GM12878 (cell line): Measurements from ENCODE around the gene C1QTNF9B. TPM values are rescaled to one million over a fixed set of nuclear protein-coding genes. Genes with fewer than 3 reads are reported as not detected.

Experiments used
- ATAC-seq: fragments of 200-7000 bp; cut with Tn5 transposase; 3 replicates; pipeline ENCODE4 v1.9.1; 2020; ENCODE audit warnings: mild to moderate bottlenecking, moderate library complexity
- BruUV-seq: library from RNA; stranded (reverse); fragments of 400-500 nt; replicated peaks from 2 replicates; lab custom pipeline; 2021; lab: Mats Ljungman, UMichigan
- CTCF ChIA-PET: fragments of 300-600 bp; sonication (Branson Sonifier 250); formaldehyde crosslinking; extraction: SDS; loops from one replicate; lab custom pipeline; 2021; ENCODE audit warnings: inconsistent platforms; lab: Yijun Ruan, JAX
- POLR2A ChIA-PET: fragments of 350-600 bp; formaldehyde crosslinking; extraction: SDS; loops from one replicate; lab custom pipeline; 2021; ENCODE audit warnings: inconsistent platforms; lab: Charles Lee
- RAD21 ChIA-PET: fragments of 300-600 bp; sonication (Branson Sonifier 250); formaldehyde crosslinking; loops from one replicate; lab custom pipeline; 2023; ENCODE audit warnings: antibody characterized with exemption; ENCODE audit not compliant: unreplicated experiment; lab: Charles Lee
- SMC1A ChIA-PET: fragments of 300-600 bp; sonication (Branson Sonifier 250); formaldehyde crosslinking; loops from one replicate; lab custom pipeline; 2023; ENCODE audit not compliant: unreplicated experiment, uncharacterized antibody; lab: Charles Lee
- DNase-seq: peaks from one replicate; pipeline ENCODE4 v3.0.0-alpha.2; 2011; ENCODE audit warnings: low read depth, low spot score
- FAIRE-seq: peaks from 3 replicates; lab custom pipeline; 2011; peaks lifted over from hg19 to GRCh38; lab: Jason Lieb, UNC
- H2AFZ ChIP-seq: 2 replicates; pipeline ENCODE4 v1.6.0; 2011; ENCODE audit warnings: low read depth, low read length, control low read depth; ENCODE audit not compliant: control insufficient read depth
- H3K27ac ChIP-seq: 2 replicates; pipeline ENCODE4 v1.5.1; 2011; ENCODE audit warnings: control low read depth; ENCODE audit not compliant: control insufficient read depth, insufficient read depth
- H3K27me3 ChIP-seq, 2 experiments: replicated peaks in 1 of 2; 2 replicates each; pipeline versions ENCODE4 v1.6.0 to v1.6.1; 2011; ENCODE audit warnings: low read length in 1 of 2; ENCODE audit not compliant: control insufficient read depth in 2 of 2, insufficient read depth in 2 of 2
- H3K36me3 ChIP-seq, 2 experiments: 2 replicates each; pipeline ENCODE4 v1.5.1; 2011; ENCODE audit warnings: low read length in 1 of 2; ENCODE audit not compliant: control insufficient read depth in 2 of 2, insufficient read depth in 2 of 2
- H3K4me1 ChIP-seq: 2 replicates; pipeline ENCODE4 v1.6.1; 2011; ENCODE audit warnings: mild to moderate bottlenecking, low read length, moderate library complexity, mixed read lengths; ENCODE audit not compliant: control insufficient read depth, insufficient read depth
- H3K4me2 ChIP-seq: 2 replicates; pipeline ENCODE4 v1.6.0; 2011; ENCODE audit warnings: control low read depth; ENCODE audit not compliant: control insufficient read depth, insufficient read depth
- H3K4me3 ChIP-seq: fragments of 200-600 bp; sonication (generic); 2 replicates; pipeline ENCODE4 v1.5.1; 2016
- H3K79me2 ChIP-seq: 2 replicates; pipeline ENCODE4 v1.6.0; 2011; ENCODE audit warnings: low read length; ENCODE audit not compliant: control insufficient read depth, insufficient read depth
- H3K9ac ChIP-seq: 2 replicates; pipeline ENCODE4 v1.8.0; 2011; ENCODE audit warnings: low read length, control low read depth, mixed read lengths; ENCODE audit not compliant: control insufficient read depth, insufficient read depth
- H3K9me3 ChIP-seq: replicated peaks from 3 replicates; pipeline ENCODE4 v1.5.1; 2011; ENCODE audit warnings: mild to moderate bottlenecking, low read length; ENCODE audit not compliant: control insufficient read depth, insufficient read depth
- H4K20me1 ChIP-seq: 2 replicates; pipeline ENCODE4 v1.6.0; 2011; ENCODE audit not compliant: control insufficient read depth, insufficient read depth
- RAD21 ChIP-seq: IDR thresholded peaks from 2 replicates; pipeline ENCODE4 v1.6.1; 2011; ENCODE audit warnings: mild to moderate bottlenecking, low read depth, low read length, moderate library complexity; ENCODE audit not compliant: insufficient read depth
- SMC3 ChIP-seq: IDR thresholded peaks from 2 replicates; pipeline ENCODE4 v1.6.1; 2011; ENCODE audit warnings: low read length, improper control_type of control experiment, borderline replicate concordance
- SPI1 ChIP-seq: IDR thresholded peaks from 2 replicates; pipeline ENCODE4 v1.6.1; 2011; ENCODE audit warnings: low read depth, mild to moderate bottlenecking, low read length, moderate library complexity, borderline replicate concordance; ENCODE audit not compliant: insufficient read depth
- WGBS: methylation state at CpG from one replicate; pipeline ENCODE4 v1.1.6; 2016; ENCODE audit warnings: low lambda C conversion rate; ENCODE audit not compliant: insufficient replicate concordance, insufficient coverage; ENCODE audit errors: missing lambda C conversion rate; 5-methylcytosine and 5-hydroxymethylcytosine counted together
- in situ Hi-C: fragments of 300-500 bp; cut with MboI; formaldehyde crosslinking; loops from 9 replicates; pipeline ENCODE4 v1.14.3; 2018; ENCODE audit warnings: mixed read lengths
- intact Hi-C: fragments of 100-400 bp; cut with micrococcal nuclease; formaldehyde crosslinking; loops from one replicate; pipeline ENCODE4 v1.14.2; 2022; ENCODE audit not compliant: unreplicated experiment
- polyA plus RNA-seq, 11 experiments: library from polyadenylated mRNA; depleted of rRNA in 4 of 11; unstranded in 6 of 11; stranded (reverse) in 5 of 11; fragments of >200 nt; fragmentation: Nextera tagmentation in 4 of 11; fragmentation: Illumina TruSeq in 1 of 11; extraction: Ambion mirVana in 4 of 11; extraction: Trizol in 1 of 11; gene quantifications; 1 replicate in 1 of 11; 2 replicates in 10 of 11; pipeline versions ENCODE4 v1.2.1 to v1.2.3, GENCODE V29; 2011 to 2016; ENCODE audit warnings: inconsistent platforms in 2 of 11, missing spikeins in 2 of 11, low read depth in 1 of 11
- total RNA-seq, 4 experiments: library from RNA; depleted of rRNA in 3 of 4; stranded (reverse); fragments of >200 nt in 3 of 4; fragmentation: Illumina TruSeq in 1 of 4; extraction: Trizol in 1 of 4; gene quantifications; 2 replicates each; pipeline versions ENCODE4 v1.2.1 to v1.2.3, GENCODE V29; 2013 to 2021
- TF ChIP-seq, protein P1 (sequence below), 3 experiments: IDR thresholded peaks in 2 of 3; conservative IDR thresholded peaks in 1 of 3; 2 replicates each; pipeline ENCODE4 v1.5.1; 2011; ENCODE audit warnings: low read depth in 3 of 3, low read length in 3 of 3, mild to moderate bottlenecking in 3 of 3, control low read depth in 2 of 3, moderate library complexity in 2 of 3, inconsistent platforms in 1 of 3, mixed read lengths in 1 of 3; ENCODE audit not compliant: control insufficient read depth in 2 of 3, insufficient read depth in 1 of 3; ENCODE audit errors: extremely low read depth in 1 of 3
- TF ChIP-seq, protein P2 (sequence below): fragments of 450-650 bp; IDR thresholded peaks from 2 replicates; pipeline ENCODE4 v1.6.1; 2017; ENCODE audit warnings: borderline replicate concordance

C1QTNF9B gene
- total and polyA plus RNA-seq, 10 of the 15 experiments (the other 5 are each of a cell fraction or from before 2014, with no cell fraction given): 0.10 to 0.48 (median 0.32) TPM; not detected in 6

GRCh38 chr13:23876265-23876664 is 21.0 kb downstream of the C1QTNF9B start:
- ChIA-PET SMC1A (interaction anchor here (0.9 to 1.9 kb wide), 4 partner anchors 12 to 353 kb away, joined by 3 to 6 read pairs (median 5); partner anchors contain the start of gene MIPEP), RAD21 (interaction anchor here (1.5 kb wide), 1 partner anchor 12 kb away, joined by 4 read pairs; no protein-coding TSS in a partner anchor), POLR2A (no interaction called here), CTCF (interaction anchor here (0.6 to 2.4 kb wide), 3 partner anchors 14 to 269 kb away, joined by 3 to 9 read pairs (median 9); no protein-coding TSS in a partner anchor)
- Histone ChIP-seq H3K27ac (no peak overlapping the region), H3K4me3 (no peak overlapping the region), H2AFZ (no peak overlapping the region), H3K4me2 (no peak overlapping the region), H3K79me2 (no peaks in the 10 kb centered on the region), H4K20me1 (no peaks in the 10 kb centered on the region), H3K27me3 (no peaks in the 10 kb centered on the region), H3K9ac (no peak overlapping the region), H3K9me3 (no peaks in the 10 kb centered on the region), H3K4me1 (peaks cover 2% of the 10 kb centered on the region), H3K36me3 (peaks cover 0 to 3% of the 10 kb centered on the region in 2 experiments; a peak in 2 of 4 replicates)
- in situ Hi-C loops (no loop called here), intact Hi-C loops (loop anchor here (1.0 kb wide), 1 partner anchor 344 kb away; no protein-coding TSS in a partner anchor)
- DNase-seq (no peak), ATAC-seq (peak; percentile 95), FAIRE-seq (no peak)
- peak; percentile 39; the same call in 1 of the 2 replicates for TF ChIP-seq SMC3
- peak; percentile 46 for TF ChIP-seq RAD21
- TF ChIP-seq SPI1: no peak
- TF ChIP-seq, protein P1, sequence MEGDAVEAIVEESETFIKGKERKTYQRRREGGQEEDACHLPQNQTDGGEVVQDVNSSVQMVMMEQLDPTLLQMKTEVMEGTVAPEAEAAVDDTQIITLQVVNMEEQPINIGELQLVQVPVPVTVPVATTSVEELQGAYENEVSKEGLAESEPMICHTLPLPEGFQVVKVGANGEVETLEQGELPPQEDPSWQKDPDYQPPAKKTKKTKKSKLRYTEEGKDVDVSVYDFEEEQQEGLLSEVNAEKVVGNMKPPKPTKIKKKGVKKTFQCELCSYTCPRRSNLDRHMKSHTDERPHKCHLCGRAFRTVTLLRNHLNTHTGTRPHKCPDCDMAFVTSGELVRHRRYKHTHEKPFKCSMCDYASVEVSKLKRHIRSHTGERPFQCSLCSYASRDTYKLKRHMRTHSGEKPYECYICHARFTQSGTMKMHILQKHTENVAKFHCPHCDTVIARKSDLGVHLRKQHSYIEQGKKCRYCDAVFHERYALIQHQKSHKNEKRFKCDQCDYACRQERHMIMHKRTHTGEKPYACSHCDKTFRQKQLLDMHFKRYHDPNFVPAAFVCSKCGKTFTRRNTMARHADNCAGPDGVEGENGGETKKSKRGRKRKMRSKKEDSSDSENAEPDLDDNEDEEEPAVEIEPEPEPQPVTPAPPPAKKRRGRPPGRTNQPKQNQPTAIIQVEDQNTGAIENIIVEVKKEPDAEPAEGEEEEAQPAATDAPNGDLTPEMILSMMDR (IDR thresholded peaks at IDR 0.05 in 2 of 3, conservative IDR thresholded peaks at IDR 0.05 in 1 of 3; ENCODE audit: control insufficient read depth in 2 of 3, extremely low read depth in 1 of 3, insufficient read depth in 1 of 3, low read depth in 3 of 3, low read length in 3 of 3): peak; percentile 50 to 55 (median 55); a peak in 5 of 6 replicates
- TF ChIP-seq, protein P2, sequence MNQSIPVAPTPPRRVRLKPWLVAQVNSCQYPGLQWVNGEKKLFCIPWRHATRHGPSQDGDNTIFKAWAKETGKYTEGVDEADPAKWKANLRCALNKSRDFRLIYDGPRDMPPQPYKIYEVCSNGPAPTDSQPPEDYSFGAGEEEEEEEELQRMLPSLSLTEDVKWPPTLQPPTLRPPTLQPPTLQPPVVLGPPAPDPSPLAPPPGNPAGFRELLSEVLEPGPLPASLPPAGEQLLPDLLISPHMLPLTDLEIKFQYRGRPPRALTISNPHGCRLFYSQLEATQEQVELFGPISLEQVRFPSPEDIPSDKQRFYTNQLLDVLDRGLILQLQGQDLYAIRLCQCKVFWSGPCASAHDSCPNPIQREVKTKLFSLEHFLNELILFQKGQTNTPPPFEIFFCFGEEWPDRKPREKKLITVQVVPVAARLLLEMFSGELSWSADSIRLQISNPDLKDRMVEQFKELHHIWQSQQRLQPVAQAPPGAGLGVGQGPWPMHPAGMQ: no peak
- no TSS peak for BruUV-seq
- 3% methylated on average over 2 of the region's 2 CpGs for WGBS
